Measurements from ENCODE around the gene TTC8.
"Not testable (repeated sequence)": the region's sequence is repeated elsewhere in the genome, so short reads cannot be mapped to it uniquely, and the experiment has no call there.

The TTC8 gene

GRCh38 chr14:88856786-88857366, 32.4 kb downstream of the TTC8 start:
- in situ Hi-C loops (cut with HindIII; ENCODE audit: low sequenced_read_pairs), result no loop called here
- no peak for TF ChIP-seq CTCF (IDR thresholded peaks at IDR 0.05; ENCODE audit: low read depth, low read length)
- peak; percentile 51 for DNase-seq (ENCODE audit: low read depth, low spot score)
- no peak overlapping the region for H3K4me3 ChIP-seq (ENCODE audit: low read depth, low read length)

GRCh38 chr14:88857861-88858260, 33.4 kb downstream of the TTC8 start:
- DNase-seq (ENCODE audit: low read depth, low spot score); H3K4me3 ChIP-seq (ENCODE audit: low read depth, low read length); in situ Hi-C loops (cut with HindIII; ENCODE audit: low sequenced_read_pairs): not testable (repeated sequence)

- in situ Hi-C loops (cut with HindIII; ENCODE audit: low sequenced_read_pairs); DNase-seq (ENCODE audit: low read depth, low spot score); H3K4me3 ChIP-seq (ENCODE audit: low read depth, low read length): not testable (repeated sequence)
Measured at GRCh38 chr14:88859118-88859517, 34.7 kb downstream of the TTC8 start.

GRCh38 chr14:88863167-88863566, 38.7 kb downstream of the TTC8 start:
- TF ChIP-seq CTCF (IDR thresholded peaks at IDR 0.05; ENCODE audit: low read depth, low read length), result no peak
- no peak for DNase-seq (ENCODE audit: low read depth, low spot score)
- in situ Hi-C loops (cut with HindIII; ENCODE audit: low sequenced_read_pairs), result no loop called here
- H3K4me3 ChIP-seq (ENCODE audit: low read depth, low read length), result no peak overlapping the region

- no peak for TF ChIP-seq CTCF (IDR thresholded peaks at IDR 0.05; ENCODE audit: low read depth, low read length)
- no peak overlapping the region for H3K4me3 ChIP-seq (ENCODE audit: low read depth, low read length)
- in situ Hi-C loops (cut with HindIII; ENCODE audit: low sequenced_read_pairs), result no loop called here
- DNase-seq (ENCODE audit: low read depth, low spot score), result no peak
Measured at GRCh38 chr14:88864198-88864597, 39.7 kb downstream of the TTC8 start.

- DNase-seq (ENCODE audit: low read depth, low spot score), result peak; percentile 37
- no peak overlapping the region for H3K4me3 ChIP-seq (ENCODE audit: low read depth, low read length)
Measured at GRCh38 chr14:88866305-88866704, 41.9 kb downstream of the TTC8 start.

GRCh38 chr14:88868558-88869159, 44.2 kb downstream of the TTC8 start:
- peak; percentile 21 for DNase-seq (ENCODE audit: low read depth, low spot score)
- in situ Hi-C loops (cut with HindIII; ENCODE audit: low sequenced_read_pairs), result no loop called here
- peak; percentile 44 for TF ChIP-seq CTCF (IDR thresholded peaks at IDR 0.05; ENCODE audit: low read depth, low read length)
- H3K4me3 ChIP-seq (ENCODE audit: low read depth, low read length), result no peak overlapping the region

More at GRCh38 chr14:88866305-88866704, 41.9 kb downstream of the TTC8 start:
- in situ Hi-C loops (cut with HindIII; ENCODE audit: low sequenced_read_pairs), result no loop called here
- TF ChIP-seq CTCF (IDR thresholded peaks at IDR 0.05; ENCODE audit: low read depth, low read length), result no peak
